ENCODE data around the gene ACTN4.

The ACTN4 gene

DNA sequence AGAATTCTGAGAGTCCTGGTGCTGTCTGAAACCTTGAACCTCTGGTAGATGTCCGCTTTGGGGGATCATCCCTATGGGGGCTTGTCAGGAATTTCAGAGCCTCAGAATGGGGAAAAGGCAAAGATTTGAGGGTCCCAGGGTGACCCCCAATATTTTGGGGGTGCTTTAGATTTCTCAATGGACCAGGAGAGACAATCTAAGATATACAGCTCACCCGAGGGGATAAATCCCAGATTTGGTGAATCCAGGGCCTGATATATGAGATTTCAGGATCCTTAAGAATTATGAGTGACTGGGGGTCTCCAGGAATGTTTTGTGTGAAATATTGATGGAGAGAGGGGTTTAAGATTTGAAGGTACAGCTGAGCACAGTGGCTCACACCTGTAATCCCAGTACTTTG, 93.5 kb downstream of the ACTN4 start:
- TF ChIP-seq, protein P1, sequence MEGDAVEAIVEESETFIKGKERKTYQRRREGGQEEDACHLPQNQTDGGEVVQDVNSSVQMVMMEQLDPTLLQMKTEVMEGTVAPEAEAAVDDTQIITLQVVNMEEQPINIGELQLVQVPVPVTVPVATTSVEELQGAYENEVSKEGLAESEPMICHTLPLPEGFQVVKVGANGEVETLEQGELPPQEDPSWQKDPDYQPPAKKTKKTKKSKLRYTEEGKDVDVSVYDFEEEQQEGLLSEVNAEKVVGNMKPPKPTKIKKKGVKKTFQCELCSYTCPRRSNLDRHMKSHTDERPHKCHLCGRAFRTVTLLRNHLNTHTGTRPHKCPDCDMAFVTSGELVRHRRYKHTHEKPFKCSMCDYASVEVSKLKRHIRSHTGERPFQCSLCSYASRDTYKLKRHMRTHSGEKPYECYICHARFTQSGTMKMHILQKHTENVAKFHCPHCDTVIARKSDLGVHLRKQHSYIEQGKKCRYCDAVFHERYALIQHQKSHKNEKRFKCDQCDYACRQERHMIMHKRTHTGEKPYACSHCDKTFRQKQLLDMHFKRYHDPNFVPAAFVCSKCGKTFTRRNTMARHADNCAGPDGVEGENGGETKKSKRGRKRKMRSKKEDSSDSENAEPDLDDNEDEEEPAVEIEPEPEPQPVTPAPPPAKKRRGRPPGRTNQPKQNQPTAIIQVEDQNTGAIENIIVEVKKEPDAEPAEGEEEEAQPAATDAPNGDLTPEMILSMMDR (conservative IDR thresholded peaks at IDR 0.05; ENCODE audit: low read depth, low read length): no peak

DNA sequence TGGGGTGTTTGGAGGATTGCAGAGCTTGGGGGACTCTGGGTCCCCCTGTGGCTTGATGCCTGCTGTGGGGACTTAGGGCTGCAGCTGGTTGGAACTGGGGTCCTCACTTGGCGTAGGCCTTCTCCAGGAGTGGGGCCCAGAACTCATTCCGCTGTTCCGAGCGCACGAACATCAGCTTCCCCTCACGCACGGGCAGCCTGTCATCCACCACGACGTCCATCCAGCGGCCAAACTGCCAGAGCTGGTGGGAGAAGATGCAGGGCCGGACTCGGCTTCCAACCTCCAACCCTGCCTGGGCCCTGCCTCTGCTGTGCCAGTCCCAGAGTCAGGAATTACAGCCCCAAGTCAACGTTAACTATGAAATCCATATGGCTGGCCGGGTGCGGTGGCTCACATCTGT, 94.2 kb downstream of the ACTN4 start:
- no peak for DNase-seq (ENCODE audit: low read depth)
- no peak overlapping the region for H3K4me3 ChIP-seq (ENCODE audit: low read depth, low read length)
- TF ChIP-seq, protein P1 (conservative IDR thresholded peaks at IDR 0.05; ENCODE audit: low read depth, low read length): no peak

More for the DNA sequence above, 93.5 kb downstream of the ACTN4 start:
- DNase-seq (ENCODE audit: low read depth): no peak
- no peak overlapping the region for H3K4me3 ChIP-seq (ENCODE audit: low read depth, low read length)

DNA sequence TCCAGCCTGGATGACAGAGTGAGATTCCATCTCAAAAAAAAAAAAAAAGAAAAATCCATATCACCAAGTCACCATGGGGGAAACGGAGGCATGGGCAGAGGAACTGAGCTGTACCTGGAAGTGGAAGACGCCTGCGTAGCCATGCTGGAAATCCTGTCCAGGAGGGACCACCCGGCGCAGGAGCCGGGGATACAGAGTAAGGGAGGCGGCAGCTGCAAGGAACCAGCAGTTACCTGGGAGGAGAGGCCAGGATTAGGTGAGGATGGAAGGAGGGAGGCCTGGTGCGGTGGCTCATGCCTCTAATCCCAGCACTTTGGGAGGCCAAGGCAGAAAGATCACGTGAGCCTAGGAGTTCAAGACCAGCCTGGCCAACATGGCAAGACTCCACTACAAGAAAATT, 94.8 kb downstream of the ACTN4 start:
- TF ChIP-seq, protein P1 (conservative IDR thresholded peaks at IDR 0.05; ENCODE audit: low read depth, low read length): no peak
- H3K4me3 ChIP-seq (ENCODE audit: low read depth, low read length): no peak overlapping the region
- DNase-seq (ENCODE audit: low read depth): no peak

DNA sequence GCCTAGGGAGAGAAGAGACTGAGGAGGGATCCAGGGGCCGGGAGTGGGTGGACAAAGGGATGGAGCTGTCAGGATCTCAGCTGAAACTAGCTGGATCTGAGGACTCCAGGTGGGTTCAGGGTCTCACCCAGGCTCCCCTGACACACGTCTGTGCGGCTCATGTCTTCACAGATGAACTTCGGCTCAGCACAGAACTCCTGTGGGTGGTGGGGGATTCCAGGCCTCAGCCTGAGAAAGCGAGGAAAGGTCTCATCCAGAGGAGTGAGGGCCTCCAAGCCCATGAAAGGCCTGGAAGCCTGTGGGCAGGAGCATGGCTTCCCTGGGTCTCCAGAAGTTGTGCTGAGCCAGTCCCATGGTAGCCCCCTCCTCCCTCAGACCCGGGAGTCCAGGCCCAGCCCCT, 95.5 kb downstream of the ACTN4 start:
- TF ChIP-seq, protein P1 (conservative IDR thresholded peaks at IDR 0.05; ENCODE audit: low read depth, low read length): no peak
- no peak overlapping the region for H3K4me3 ChIP-seq (ENCODE audit: low read depth, low read length)
- DNase-seq (ENCODE audit: low read depth): no peak

DNA sequence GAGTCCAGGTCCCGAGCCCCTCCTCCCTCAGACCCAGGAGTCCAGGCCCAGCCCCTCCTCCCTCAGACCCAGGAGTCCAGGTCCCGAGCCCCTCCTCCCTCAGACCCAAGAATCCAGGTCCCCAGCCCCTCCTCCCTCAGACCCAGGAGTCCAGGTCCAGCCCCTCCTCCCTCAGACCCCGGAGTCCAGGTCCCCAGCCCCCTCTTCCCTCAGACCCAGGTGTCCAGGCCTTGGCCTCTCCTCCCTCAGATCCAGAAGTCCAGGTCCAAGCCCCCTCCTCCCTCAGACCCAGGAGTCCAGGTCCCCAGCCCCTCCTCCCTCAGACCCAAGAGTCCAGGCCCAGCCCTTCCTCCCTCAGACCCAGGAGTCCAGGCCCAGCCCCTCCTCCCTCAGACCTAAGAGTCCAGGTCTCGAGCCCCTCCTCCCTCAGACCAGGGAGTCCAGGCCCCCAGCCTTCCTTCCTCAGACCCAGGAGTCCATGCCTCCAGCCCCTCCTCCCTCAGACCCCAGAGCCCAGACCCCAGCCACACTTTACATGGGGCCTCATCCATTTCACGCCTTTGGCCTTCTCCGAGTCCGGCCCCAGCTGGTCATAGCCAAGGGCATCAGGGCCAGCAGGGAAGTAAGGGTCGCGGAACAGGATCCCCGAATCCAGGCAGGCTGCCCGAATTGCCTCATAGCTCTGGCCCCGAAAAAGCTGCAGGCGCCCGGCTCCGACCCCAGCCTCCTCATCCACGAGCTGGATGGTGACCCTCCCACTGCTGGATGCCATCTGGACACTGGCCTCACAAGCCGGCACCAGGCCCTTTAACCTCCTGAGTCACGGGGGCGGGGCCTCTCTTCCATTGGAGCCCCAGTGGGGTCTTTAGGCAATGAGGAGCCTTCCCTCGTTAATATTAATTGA, 96.2 kb downstream of the ACTN4 start:
- no peak for DNase-seq (ENCODE audit: low read depth)
- TF ChIP-seq, protein P1 (conservative IDR thresholded peaks at IDR 0.05; ENCODE audit: low read depth, low read length): no peak
- H3K4me3 ChIP-seq (ENCODE audit: low read depth, low read length): no peak overlapping the region

DNA sequence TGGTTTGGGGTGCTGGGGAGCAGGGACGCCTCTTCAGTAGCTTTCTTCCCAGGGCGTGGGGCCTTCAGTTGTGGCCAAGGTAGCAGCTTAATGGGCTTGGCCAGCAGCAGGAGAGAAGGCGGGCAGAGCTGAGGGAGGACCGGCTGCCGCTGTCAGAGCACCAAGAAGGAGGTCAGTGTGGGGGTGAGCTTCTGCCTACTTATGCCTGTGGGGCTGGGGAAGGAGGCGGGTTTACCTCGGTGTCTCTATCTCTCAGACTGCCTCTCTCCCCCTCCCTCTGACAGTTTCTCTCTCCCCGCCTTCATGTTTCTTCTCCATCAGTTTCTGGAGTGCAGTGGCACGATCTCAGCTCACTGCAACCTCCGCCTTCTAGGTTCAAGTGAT, 96.8 kb downstream of the ACTN4 start, which contains the start of gene CAPN12:
CAPN12 (minus strand) TSS at position 177 of the 384 bp plus-strand sequence. CDS start 309 bp downstream, outside the sequence.
- no peak within 1 kb of the TSS for H3K4me3 ChIP-seq (ENCODE audit: low read depth, low read length)
- DNase-seq (ENCODE audit: low read depth): no peak
- TF ChIP-seq, protein P1 (conservative IDR thresholded peaks at IDR 0.05; ENCODE audit: low read depth, low read length): no peak

DNA sequence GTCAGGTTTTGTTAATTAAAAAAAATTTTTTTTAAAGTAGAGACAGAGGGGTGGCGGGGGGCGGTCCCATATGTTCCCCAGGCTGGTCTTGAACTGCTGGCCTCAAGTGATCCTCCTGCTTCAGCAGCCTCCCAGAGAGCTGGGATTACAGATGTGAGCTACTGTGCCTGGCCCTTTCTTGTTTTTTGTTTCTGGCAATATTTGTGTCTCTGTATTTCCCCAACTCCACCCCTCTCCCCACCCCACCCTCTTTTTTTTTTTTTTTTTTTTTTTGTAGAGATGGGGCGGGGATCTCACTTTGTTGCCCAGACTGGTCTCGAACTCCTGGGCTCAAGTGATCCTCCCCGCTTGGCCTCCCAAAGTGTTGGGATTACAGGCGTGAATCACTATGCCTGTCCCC, 97.4 kb downstream of the ACTN4 start:
- no peak for DNase-seq (ENCODE audit: low read depth)
- H3K4me3 ChIP-seq (ENCODE audit: low read depth, low read length): no peak overlapping the region
- TF ChIP-seq, protein P1 (conservative IDR thresholded peaks at IDR 0.05; ENCODE audit: low read depth, low read length): no peak

Data from choroid plexus epithelial cell (primary cell).